Bronchial epithelial cell (primary cell): Measurements from ENCODE around the gene ZFHX2. TPM values are rescaled to one million over a fixed set of nuclear protein-coding genes. Genes with fewer than 3 reads are reported as not detected.

Experiments
- DNase-seq: peaks from one replicate; pipeline ENCODE4 v3.0.0-alpha.2; 2010; ENCODE audit warnings: low read depth
- FAIRE-seq: peaks from 2 replicates; lab custom pipeline; 2011; peaks lifted over from hg19 to GRCh38; lab: Jason Lieb, UNC
- H3K27me3 ChIP-seq: 2 replicates; pipeline ENCODE4 v1.5.1; 2011; ENCODE audit warnings: low read length; ENCODE audit not compliant: control insufficient read depth, insufficient read depth
- H3K36me3 ChIP-seq: 2 replicates; pipeline ENCODE4 v1.5.1; 2011; ENCODE audit warnings: low read length; ENCODE audit not compliant: control insufficient read depth, insufficient read depth
- H3K4me3 ChIP-seq: 2 replicates; pipeline ENCODE4 v1.5.1; 2011; ENCODE audit warnings: mild to moderate bottlenecking, low read depth, low read length, control low read depth
- total RNA-seq: library from RNA; depleted of rRNA; stranded (reverse); fragments of >200 nt; gene quantifications from 2 replicates; pipeline ENCODE4 v1.2.1, GENCODE V29; 2014
- TF ChIP-seq, protein P1 (sequence below): IDR thresholded peaks from 2 replicates; pipeline ENCODE4 v1.5.1; 2011; ENCODE audit warnings: mild to moderate bottlenecking, moderate library complexity, low read length, control low read depth, inconsistent platforms; ENCODE audit not compliant: insufficient read depth, severe bottlenecking

The ZFHX2 gene
- total RNA-seq, 1 donor from 2014 or later: 0.26 TPM

GRCh38 chr14:23518709-23519108 is 32.9 kb downstream of the ZFHX2 start:
- DNase-seq: no peak
- Histone ChIP-seq H3K4me3 (no peak overlapping the region), H3K27me3 (no peaks in the 10 kb centered on the region), H3K36me3 (no peaks in the 10 kb centered on the region)
- TF ChIP-seq, protein P1, sequence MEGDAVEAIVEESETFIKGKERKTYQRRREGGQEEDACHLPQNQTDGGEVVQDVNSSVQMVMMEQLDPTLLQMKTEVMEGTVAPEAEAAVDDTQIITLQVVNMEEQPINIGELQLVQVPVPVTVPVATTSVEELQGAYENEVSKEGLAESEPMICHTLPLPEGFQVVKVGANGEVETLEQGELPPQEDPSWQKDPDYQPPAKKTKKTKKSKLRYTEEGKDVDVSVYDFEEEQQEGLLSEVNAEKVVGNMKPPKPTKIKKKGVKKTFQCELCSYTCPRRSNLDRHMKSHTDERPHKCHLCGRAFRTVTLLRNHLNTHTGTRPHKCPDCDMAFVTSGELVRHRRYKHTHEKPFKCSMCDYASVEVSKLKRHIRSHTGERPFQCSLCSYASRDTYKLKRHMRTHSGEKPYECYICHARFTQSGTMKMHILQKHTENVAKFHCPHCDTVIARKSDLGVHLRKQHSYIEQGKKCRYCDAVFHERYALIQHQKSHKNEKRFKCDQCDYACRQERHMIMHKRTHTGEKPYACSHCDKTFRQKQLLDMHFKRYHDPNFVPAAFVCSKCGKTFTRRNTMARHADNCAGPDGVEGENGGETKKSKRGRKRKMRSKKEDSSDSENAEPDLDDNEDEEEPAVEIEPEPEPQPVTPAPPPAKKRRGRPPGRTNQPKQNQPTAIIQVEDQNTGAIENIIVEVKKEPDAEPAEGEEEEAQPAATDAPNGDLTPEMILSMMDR: no peak
- FAIRE-seq: no peak

DNA sequence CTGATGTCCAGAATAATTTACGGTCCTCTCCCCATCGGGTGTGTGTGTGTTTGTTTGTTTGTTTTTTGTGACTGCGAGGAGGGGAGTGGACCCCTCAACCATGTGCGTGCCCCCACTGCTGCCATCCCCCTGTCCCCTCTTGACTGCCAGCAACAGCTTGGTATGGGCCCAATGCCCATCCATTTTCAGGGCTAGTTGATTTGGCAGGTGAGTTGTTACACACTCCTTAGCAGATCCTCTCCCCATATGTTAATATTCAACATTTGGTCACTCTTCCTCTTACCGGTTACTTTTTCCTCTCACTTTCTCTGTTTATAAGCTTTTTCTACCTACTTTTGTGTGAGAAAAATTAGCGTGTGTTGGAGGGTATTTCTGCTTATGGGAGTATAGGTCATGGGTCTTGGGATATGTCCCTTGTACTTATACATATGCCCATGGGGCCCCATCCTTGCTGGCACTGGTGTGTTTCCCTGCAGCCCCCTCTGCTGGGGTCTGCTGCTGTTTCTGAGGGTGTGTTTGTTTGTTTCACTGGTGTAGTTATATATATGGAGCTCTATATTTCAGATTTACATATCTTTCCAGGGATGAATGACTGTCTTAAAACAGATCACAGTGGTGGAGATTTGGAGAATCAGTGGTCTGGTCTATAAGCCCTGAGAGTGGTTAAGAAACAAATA is 33.8 kb downstream of the ZFHX2 start:
- Histone ChIP-seq H3K36me3 (no peaks in the 10 kb centered on the region), H3K4me3 (no peak overlapping the region), H3K27me3 (no peaks in the 10 kb centered on the region)
- FAIRE-seq (no peak), DNase-seq (no peak)
- TF ChIP-seq, protein P1: no peak

DNA sequence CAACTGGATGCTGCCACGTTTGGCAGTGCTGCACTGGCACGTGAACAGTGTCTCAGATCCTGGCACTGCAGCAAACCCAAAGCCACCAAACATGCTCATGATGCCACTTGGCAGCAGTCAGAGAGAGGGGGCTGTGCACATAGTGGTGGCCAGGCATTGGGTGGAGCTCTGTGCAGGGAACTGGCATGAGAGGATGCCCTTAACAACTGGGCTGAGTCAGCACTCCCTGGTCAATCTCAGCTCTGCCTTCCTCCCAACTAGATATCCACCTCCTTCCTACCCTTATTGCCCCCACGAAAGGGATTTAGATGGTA is 37.0 kb downstream of the ZFHX2 start:
- Histone ChIP-seq H3K36me3 (no peaks in the 10 kb centered on the region), H3K4me3 (no peak overlapping the region), H3K27me3 (no peaks in the 10 kb centered on the region)
- no peak for FAIRE-seq
- TF ChIP-seq, protein P1: no peak
- no peak for DNase-seq

DNA sequence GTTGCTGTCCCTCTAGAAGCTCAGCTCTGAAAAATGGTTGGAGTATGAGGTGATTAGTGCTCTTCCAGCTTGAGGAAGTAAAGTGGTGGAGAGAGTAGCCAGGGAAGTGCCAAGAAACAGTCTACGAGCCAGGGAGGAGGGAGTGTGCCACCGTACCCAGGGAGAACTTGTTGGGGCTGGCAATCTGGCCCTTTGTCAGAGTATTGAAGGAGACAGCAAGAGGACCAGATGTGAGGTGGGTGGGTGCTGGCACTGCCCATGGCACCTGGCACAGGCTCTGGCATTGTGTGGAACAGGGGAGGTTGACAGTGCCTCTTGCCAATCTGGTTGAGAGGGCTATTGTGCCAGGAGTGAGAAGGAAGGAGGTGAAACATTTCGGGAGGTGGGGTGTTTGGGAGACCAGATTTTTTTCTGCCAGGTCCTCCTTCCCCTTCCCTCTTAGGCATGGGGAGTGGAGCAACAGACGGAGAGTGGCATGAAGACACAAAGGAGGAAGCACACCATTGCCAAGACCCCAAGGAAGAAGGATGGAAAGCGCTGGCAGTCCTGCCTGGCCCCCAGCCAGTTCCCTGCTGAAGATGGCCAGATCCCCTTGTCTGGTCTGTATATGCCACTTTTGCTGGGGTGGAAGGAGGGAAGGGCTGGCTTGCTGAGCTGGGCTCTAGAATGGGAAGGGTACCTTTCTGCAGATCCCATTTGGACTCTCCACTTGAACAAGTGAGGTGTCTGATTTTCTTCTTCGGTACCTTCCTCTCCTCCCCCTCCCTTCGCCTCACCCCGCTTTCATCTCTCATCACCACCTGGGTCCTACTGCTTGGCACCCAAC is 37.5 kb downstream of the ZFHX2 start:
- DNase-seq: no peak
- Histone ChIP-seq H3K27me3 (no peaks in the 10 kb centered on the region), H3K4me3 (no peak overlapping the region), H3K36me3 (no peaks in the 10 kb centered on the region)
- TF ChIP-seq, protein P1: no peak
- FAIRE-seq: peak; percentile 93

DNA sequence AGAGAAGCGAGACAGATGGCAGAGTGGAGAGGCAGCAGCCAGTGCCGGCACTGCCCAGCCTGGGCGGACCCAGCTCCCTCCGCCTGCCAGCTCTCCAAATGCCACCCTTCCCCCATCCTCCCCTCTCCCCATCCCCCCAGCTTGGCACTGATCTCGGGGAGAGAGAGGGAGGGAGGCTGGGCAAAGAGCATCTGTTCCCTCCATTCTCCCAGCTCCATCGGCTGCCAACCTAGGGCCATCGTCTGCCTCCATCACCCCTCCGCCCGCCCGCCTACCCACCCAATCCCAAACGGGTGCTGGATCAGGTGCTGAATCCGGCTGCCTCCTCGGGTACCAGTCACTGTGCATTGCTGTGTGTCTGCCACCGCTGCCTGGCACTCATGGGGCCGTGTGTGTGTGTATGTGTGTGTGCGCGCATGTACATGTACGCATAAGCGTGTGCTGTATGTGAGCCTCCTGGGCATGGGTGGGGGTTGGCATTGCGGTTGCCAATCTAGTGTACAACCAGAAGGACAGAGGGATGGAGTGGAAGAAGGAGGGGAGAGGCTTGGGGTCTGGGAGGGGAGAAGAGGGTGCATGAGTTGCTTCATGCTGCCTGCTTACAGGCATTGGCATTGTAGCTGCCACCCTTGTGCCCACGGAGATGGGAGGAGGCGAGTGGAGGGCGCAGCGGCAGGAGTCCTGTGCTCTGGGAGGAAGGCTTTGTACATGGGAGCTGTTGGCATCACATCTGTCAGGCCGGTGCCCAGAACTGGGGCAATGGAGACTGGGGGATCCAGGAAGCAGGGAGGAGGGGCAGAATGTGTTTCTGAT is 38.4 kb downstream of the ZFHX2 start:
- no peaks in the 10 kb centered on the region for H3K36me3 ChIP-seq
- no peaks in the 10 kb centered on the region for H3K27me3 ChIP-seq
- no peak for FAIRE-seq
- H3K4me3 ChIP-seq: no peak overlapping the region
- TF ChIP-seq, protein P1: no peak
- DNase-seq: no peak
